ENCODE measurements around the gene RNFT2. TPM values are rescaled to one million over a fixed set of nuclear protein-coding genes. Genes with fewer than 3 reads are reported as not detected.

The RNFT2 gene
- total RNA-seq, 1 experiment from 2014 or later = 21.1 TPM

DNA sequence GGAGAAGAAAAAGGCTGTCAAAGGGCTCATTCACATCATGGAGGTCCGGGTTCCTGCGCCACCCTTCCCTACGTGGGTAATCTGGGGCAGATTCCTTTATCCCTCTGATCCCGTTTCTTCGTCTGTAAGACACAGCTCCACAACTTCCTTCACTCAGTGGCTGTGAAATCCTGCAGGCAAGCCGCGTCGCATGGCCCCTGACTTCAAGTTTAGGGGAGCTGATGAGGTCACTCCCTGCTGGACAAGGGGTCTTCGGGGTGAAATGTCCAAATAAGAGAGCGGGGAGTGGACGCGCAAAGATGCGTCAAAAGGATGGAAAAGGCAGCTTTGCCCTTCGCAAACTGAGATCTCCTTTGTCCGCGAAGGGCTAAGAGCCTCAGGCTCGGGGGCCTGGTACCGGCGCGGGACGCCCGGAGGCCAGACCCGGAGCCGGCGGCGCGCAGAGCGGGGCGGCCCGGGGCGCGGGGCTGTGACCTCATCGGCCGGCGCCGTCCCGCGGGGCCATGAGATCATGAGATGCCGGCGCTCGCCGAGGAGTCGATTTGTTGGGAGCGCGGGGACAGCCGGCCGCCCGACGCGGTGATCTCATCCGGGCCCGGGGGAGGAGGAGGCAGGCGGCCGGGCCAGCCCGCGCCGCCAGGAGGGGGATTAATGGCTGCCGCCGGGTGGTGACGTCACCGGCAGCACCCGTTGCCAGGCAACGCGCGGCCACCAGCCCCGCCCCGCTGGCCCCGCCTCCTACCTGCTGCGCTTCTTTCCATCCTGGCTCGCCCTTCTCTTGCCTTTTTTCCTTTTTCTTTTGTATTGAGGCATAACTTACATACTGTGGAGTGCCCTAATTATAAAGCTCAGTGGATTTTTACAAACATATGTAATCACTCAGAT, 81.1 kb downstream of the RNFT2 start:
- Histone ChIP-seq H3K27me3 (ENCODE audit: insufficient read depth, low read depth) (no peaks in the 10 kb centered on the region), H2AFZ (peak overlapping the region; percentile 96), H3K4me3 (peak overlapping the region; percentile 88), H3K4me2 (peak overlapping the region; percentile 91), H3K9me2 (ENCODE audit: insufficient read depth) (no peaks in the 10 kb centered on the region), H3F3A (ENCODE audit: insufficient read depth, low read depth) (peaks cover 18% of the 10 kb centered on the region), H3K27ac (peak overlapping the region; percentile 84), H3K36me3 (ENCODE audit: low read depth) (no peaks in the 10 kb centered on the region), H4K20me1 (ENCODE audit: insufficient read depth) (no peaks in the 10 kb centered on the region), H3K4me1 (replicated peaks; ENCODE audit: insufficient read depth) (peaks cover 15% of the 10 kb centered on the region), H3K79me2 (ENCODE audit: low read depth) (no peaks in the 10 kb centered on the region), H3K9me3 (ENCODE audit: insufficient read depth, low read depth) (no peaks in the 10 kb centered on the region)
- intact Hi-C loops (cut with micrococcal nuclease; ENCODE audit: unreplicated experiment) = loop anchor here (1.0 to 5.0 kb wide), 2 partner anchors 43 to 81 kb away; partner anchors contain the start of genes RNFT2 and SPRING1
- CTCF ChIA-PET = no interaction called here
- DNase-seq = peak; percentile 77 to 89
- BruUV-seq (replicated peaks) = TSS peak; percentile 84
- TF ChIP-seq EZH2 (IDR thresholded peaks at IDR 0.05; ENCODE audit: low read depth) = no peak
- TF ChIP-seq, protein P1, sequence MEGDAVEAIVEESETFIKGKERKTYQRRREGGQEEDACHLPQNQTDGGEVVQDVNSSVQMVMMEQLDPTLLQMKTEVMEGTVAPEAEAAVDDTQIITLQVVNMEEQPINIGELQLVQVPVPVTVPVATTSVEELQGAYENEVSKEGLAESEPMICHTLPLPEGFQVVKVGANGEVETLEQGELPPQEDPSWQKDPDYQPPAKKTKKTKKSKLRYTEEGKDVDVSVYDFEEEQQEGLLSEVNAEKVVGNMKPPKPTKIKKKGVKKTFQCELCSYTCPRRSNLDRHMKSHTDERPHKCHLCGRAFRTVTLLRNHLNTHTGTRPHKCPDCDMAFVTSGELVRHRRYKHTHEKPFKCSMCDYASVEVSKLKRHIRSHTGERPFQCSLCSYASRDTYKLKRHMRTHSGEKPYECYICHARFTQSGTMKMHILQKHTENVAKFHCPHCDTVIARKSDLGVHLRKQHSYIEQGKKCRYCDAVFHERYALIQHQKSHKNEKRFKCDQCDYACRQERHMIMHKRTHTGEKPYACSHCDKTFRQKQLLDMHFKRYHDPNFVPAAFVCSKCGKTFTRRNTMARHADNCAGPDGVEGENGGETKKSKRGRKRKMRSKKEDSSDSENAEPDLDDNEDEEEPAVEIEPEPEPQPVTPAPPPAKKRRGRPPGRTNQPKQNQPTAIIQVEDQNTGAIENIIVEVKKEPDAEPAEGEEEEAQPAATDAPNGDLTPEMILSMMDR (conservative IDR thresholded peaks at IDR 0.05) = no peak
- POLR2A ChIA-PET (ENCODE audit: unreplicated experiment) = no interaction called here

DNA sequence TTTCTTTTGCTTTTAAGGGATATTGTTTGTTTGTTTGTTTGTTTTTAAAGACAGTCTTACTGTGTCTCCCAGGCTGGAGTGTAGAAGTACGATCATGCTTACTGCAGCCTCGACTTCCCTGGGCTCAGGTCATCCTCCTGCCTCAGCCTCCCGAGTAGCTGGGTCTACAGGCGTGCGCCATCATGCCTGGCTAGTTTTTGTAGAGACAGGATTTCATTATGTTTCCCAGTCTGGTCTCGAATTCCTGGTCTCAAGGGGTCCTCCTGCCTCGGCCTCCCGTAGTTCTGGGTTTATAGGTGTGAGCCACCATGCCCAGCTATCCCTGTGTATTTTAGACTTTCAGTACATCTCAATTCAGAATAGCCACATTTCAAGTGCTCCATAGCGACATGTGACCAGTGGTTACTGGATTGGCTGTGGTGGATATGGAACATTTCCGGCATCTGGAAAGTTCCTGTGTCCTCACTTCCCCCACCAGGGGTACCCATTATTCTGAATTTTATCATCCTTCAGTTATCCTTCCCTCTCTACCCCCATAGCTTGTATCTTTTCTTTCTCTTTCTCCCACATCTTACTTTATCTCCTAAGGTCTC, 82.0 kb downstream of the RNFT2 start:
- peaks cover 12% of the 10 kb centered on the region for H3K4me1 ChIP-seq (replicated peaks; ENCODE audit: insufficient read depth)
- TF ChIP-seq, protein P1 (conservative IDR thresholded peaks at IDR 0.05) = no peak
- TF ChIP-seq EZH2 (IDR thresholded peaks at IDR 0.05; ENCODE audit: low read depth) = no peak
- H2AFZ ChIP-seq = no peak overlapping the region; the same call in 1 of the 2 replicates
- no peak overlapping the region for H3K27ac ChIP-seq
- no peaks in the 10 kb centered on the region for H3K79me2 ChIP-seq (ENCODE audit: low read depth)
- BruUV-seq (replicated peaks) = no TSS peak
- peaks cover 18% of the 10 kb centered on the region for H3F3A ChIP-seq (ENCODE audit: insufficient read depth, low read depth)
- POLR2A ChIA-PET (ENCODE audit: unreplicated experiment) = no interaction called here
- H3K4me3 ChIP-seq = peak overlapping the region; percentile 88; the same call in 1 of the 2 replicates
- CTCF ChIA-PET = interaction anchor here (0.6 kb wide), 1 partner anchor 631 kb away, joined by 4 read pairs; no protein-coding TSS in a partner anchor
- H3K36me3 ChIP-seq (ENCODE audit: low read depth) = no peaks in the 10 kb centered on the region
- H3K9me3 ChIP-seq (ENCODE audit: insufficient read depth, low read depth) = no peaks in the 10 kb centered on the region
- H3K4me2 ChIP-seq = peak overlapping the region; percentile 74
- H3K9me2 ChIP-seq (ENCODE audit: insufficient read depth) = no peaks in the 10 kb centered on the region
- no peaks in the 10 kb centered on the region for H3K27me3 ChIP-seq (ENCODE audit: insufficient read depth, low read depth)
- DNase-seq = no peak
- no peaks in the 10 kb centered on the region for H4K20me1 ChIP-seq (ENCODE audit: insufficient read depth)
- intact Hi-C loops (cut with micrococcal nuclease; ENCODE audit: unreplicated experiment) = no loop called here

DNA sequence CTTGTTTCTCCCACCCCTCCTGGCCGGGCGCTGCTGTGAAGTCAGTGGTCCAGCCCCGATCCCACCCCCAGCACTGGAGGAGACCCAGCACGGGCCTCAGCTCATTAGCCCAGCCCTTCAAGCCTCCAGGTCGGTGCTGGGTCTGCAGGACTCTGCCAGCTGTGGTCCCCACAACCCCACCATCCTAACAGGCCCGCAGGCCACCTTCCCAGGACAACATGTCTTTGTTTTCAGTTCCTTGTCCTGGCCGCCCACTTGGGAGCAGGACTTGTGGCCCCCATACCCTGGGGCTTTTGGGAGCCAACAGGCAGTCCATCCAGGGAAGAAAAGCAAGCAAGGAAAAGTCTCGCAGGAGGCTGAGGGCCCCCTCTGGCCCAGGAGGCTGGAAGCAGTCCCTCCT, 83.2 kb downstream of the RNFT2 start:
- peaks cover 12% of the 10 kb centered on the region for H3K4me1 ChIP-seq (replicated peaks; ENCODE audit: insufficient read depth)
- peaks cover 18% of the 10 kb centered on the region for H3F3A ChIP-seq (ENCODE audit: insufficient read depth, low read depth)
- H3K4me3 ChIP-seq = no peak overlapping the region
- DNase-seq = no peak
- no peaks in the 10 kb centered on the region for H3K36me3 ChIP-seq (ENCODE audit: low read depth)
- H3K4me2 ChIP-seq = no peak overlapping the region
- no peaks in the 10 kb centered on the region for H4K20me1 ChIP-seq (ENCODE audit: insufficient read depth)
- H3K27me3 ChIP-seq (ENCODE audit: insufficient read depth, low read depth) = no peaks in the 10 kb centered on the region
- H3K79me2 ChIP-seq (ENCODE audit: low read depth) = no peaks in the 10 kb centered on the region
- no peak overlapping the region for H3K27ac ChIP-seq
- BruUV-seq (replicated peaks) = no TSS peak
- POLR2A ChIA-PET (ENCODE audit: unreplicated experiment) = no interaction called here
- intact Hi-C loops (cut with micrococcal nuclease; ENCODE audit: unreplicated experiment) = no loop called here
- H2AFZ ChIP-seq = no peak overlapping the region
- H3K9me3 ChIP-seq (ENCODE audit: insufficient read depth, low read depth) = no peaks in the 10 kb centered on the region
- no peaks in the 10 kb centered on the region for H3K9me2 ChIP-seq (ENCODE audit: insufficient read depth)
- no peak for TF ChIP-seq EZH2 (IDR thresholded peaks at IDR 0.05; ENCODE audit: low read depth)
- TF ChIP-seq, protein P1 (conservative IDR thresholded peaks at IDR 0.05) = no peak
- CTCF ChIA-PET = no interaction called here
